Cardiac fibroblast (primary cell): ENCODE data around the gene HSPA4.

Experiments used
- DNase-seq, 2 donors: peaks; one replicate each; pipeline versions ENCODE4 v3.0.0 to v3.0.0-alpha.2; 2010; ENCODE audit warnings: low read depth in 2 of 2
- H3K4me3 ChIP-seq, 2 donors: replicated peaks in 1 of 2; 1 replicate in 1 of 2; 2 replicates in 1 of 2; pipeline ENCODE4 v1.5.1; 2011; ENCODE audit warnings: low read depth in 2 of 2, low read length in 2 of 2, mild to moderate bottlenecking in 2 of 2, moderate library complexity in 1 of 2
- TF ChIP-seq, protein P1 (sequence below): IDR thresholded peaks from one replicate; pipeline ENCODE4 v1.5.1; 2011; ENCODE audit warnings: low read depth, mild to moderate bottlenecking, low read length, inconsistent platforms

The HSPA4 gene

DNA sequence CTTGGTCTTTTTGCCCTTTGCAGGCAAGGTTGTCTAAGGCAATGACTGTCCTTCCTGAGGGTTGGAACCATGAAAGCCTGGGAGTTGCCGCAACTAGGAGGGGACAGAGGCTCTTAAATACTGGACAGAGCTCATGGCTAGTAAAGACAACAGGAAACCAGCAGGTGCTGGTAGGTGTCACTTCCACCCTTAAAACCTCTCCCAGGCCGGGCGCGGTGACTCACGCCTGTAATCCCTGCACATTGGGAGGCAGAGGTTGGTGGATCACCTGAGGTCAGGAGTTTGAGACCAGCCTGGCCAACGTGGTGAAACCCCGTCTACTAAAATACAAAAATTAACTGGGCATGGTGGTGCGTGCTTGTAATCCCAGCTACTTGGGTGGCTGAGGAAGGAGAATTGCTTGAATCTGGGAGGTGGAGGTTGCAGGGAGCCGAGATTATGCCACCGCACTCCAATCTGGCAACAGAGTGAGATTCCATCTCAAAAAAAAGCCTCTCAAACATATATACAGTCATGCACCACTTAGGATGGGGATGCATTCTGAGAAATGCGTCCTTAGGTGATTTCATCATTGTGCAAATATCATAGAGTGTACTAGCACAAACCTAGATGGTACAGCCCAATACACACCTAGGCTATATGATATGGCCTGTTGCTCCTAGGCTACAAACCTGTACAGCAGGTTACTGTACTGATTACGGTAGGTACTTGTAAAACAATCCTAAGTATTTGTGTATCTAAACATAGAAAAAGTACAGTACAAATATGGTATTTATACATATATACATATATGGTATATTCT, 102.7 kb downstream of the HSPA4 start:
- no peak for DNase-seq
- TF ChIP-seq, protein P1, sequence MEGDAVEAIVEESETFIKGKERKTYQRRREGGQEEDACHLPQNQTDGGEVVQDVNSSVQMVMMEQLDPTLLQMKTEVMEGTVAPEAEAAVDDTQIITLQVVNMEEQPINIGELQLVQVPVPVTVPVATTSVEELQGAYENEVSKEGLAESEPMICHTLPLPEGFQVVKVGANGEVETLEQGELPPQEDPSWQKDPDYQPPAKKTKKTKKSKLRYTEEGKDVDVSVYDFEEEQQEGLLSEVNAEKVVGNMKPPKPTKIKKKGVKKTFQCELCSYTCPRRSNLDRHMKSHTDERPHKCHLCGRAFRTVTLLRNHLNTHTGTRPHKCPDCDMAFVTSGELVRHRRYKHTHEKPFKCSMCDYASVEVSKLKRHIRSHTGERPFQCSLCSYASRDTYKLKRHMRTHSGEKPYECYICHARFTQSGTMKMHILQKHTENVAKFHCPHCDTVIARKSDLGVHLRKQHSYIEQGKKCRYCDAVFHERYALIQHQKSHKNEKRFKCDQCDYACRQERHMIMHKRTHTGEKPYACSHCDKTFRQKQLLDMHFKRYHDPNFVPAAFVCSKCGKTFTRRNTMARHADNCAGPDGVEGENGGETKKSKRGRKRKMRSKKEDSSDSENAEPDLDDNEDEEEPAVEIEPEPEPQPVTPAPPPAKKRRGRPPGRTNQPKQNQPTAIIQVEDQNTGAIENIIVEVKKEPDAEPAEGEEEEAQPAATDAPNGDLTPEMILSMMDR = no peak
- no peak overlapping the region for H3K4me3 ChIP-seq

- H3K4me3 ChIP-seq = no peak overlapping the region
- no peak for DNase-seq
- TF ChIP-seq, protein P1 = no peak
Measured at GRCh38 chr5:133155326-133155969, 103.6 kb downstream of the HSPA4 start.
